HG03175 (cell line): ENCODE measurements around the gene SEMA6B.
"Not testable (repeated sequence)": the region's sequence is repeated elsewhere in the genome, so short reads cannot be mapped to it uniquely, and the experiment has no call there.

Experiments used
- ATAC-seq: cut with Tn5 transposase; IDR thresholded peaks from one replicate; pipeline ENCODE4 v1.9.1; 2021; ENCODE audit warnings: mild to moderate bottlenecking, moderate library complexity; ENCODE audit not compliant: unreplicated experiment

The SEMA6B gene

GRCh38 chr19:4559569-4559968, at the start of gene SEMA6B:
TSS of gene SEMA6B (minus strand) at chr19:4559684. CDS start at chr19:4558457, 1,227 bp downstream.
- ATAC-seq = no peak

GRCh38 chr19:4606921-4607678, 47.6 kb upstream of the SEMA6B start:
- no peak for ATAC-seq

- ATAC-seq = no peak
Measured at GRCh38 chr19:4606181-4606580, 46.7 kb upstream of the SEMA6B start.

- no peak for ATAC-seq
Measured at GRCh38 chr19:4604912-4605311, 45.4 kb upstream of the SEMA6B start.

- ATAC-seq = no peak
Measured at GRCh38 chr19:4602915-4603314, 43.4 kb upstream of the SEMA6B start.

- no peak for ATAC-seq
Measured at GRCh38 chr19:4602173-4602788, 42.8 kb upstream of the SEMA6B start.

- ATAC-seq = no peak
Measured at GRCh38 chr19:4600893-4601292, 41.4 kb upstream of the SEMA6B start.

GRCh38 chr19:4600082-4600481, 40.6 kb upstream of the SEMA6B start:
- no peak for ATAC-seq

- no peak for ATAC-seq
Measured at GRCh38 chr19:4598712-4599111, 39.2 kb upstream of the SEMA6B start.

GRCh38 chr19:4597975-4598671, 38.6 kb upstream of the SEMA6B start:
- ATAC-seq = no peak

GRCh38 chr19:4597278-4597974, 37.9 kb upstream of the SEMA6B start:
- no peak for ATAC-seq

- ATAC-seq = no peak
Measured at GRCh38 chr19:4596033-4596904, 36.8 kb upstream of the SEMA6B start.

- ATAC-seq = not testable (repeated sequence)
Measured at GRCh38 chr19:4595158-4595557, 35.7 kb upstream of the SEMA6B start.

- no peak for ATAC-seq
Measured at GRCh38 chr19:4594201-4594600, 34.7 kb upstream of the SEMA6B start.

- no peak for ATAC-seq
Measured at GRCh38 chr19:4593409-4593851, 33.9 kb upstream of the SEMA6B start.

- ATAC-seq = no peak
Measured at GRCh38 chr19:4592445-4592844, 33.0 kb upstream of the SEMA6B start.

- ATAC-seq = no peak
Measured at GRCh38 chr19:4591320-4591719, 31.8 kb upstream of the SEMA6B start.

- ATAC-seq = no peak
Measured at GRCh38 chr19:4590559-4590958, 31.1 kb upstream of the SEMA6B start.

GRCh38 chr19:4589579-4590410, 30.3 kb upstream of the SEMA6B start:
- ATAC-seq = no peak
